ENCODE results near the gene PTCSC3.

The PTCSC3 gene

GRCh38 chr14:36192530-36192929 lies 16.0 kb upstream of the PTCSC3 start:
- H3K9me2 ChIP-seq (ENCODE audit: low read depth, low read length), result no peaks in the 10 kb centered on the region
- no peaks in the 10 kb centered on the region for H3K27me3 ChIP-seq (ENCODE audit: insufficient read depth, low read length)
- no peak overlapping the region for H3K27ac ChIP-seq (ENCODE audit: low read depth, low read length, poor library complexity, severe bottlenecking)
- H3K9ac ChIP-seq (ENCODE audit: low read length), result no peak overlapping the region
- H4K20me1 ChIP-seq (ENCODE audit: insufficient read depth, low read length), result no peaks in the 10 kb centered on the region
- no peaks in the 10 kb centered on the region for H3F3A ChIP-seq (ENCODE audit: insufficient read depth, low read length)
- H3K4me2 ChIP-seq (ENCODE audit: low read length), result no peak overlapping the region
- TF ChIP-seq CTCF (IDR thresholded peaks at IDR 0.05; ENCODE audit: low read length) (no peak), EZH2 (IDR thresholded peaks at IDR 0.05; ENCODE audit: borderline replicate concordance, low read length) (no peak)
- H3K4me1 ChIP-seq (ENCODE audit: insufficient read depth, low read length, severe bottlenecking), result no peaks in the 10 kb centered on the region
- no peaks in the 10 kb centered on the region for H3K9me3 ChIP-seq (ENCODE audit: low read length)
- no peak overlapping the region for H3K4me3 ChIP-seq (ENCODE audit: low read depth, low read length, poor library complexity, severe bottlenecking)
- H3K79me2 ChIP-seq (ENCODE audit: insufficient read depth, low read length), result no peaks in the 10 kb centered on the region
- no peak overlapping the region for H2AFZ ChIP-seq (ENCODE audit: low read length)
- H3K36me3 ChIP-seq (ENCODE audit: insufficient read depth, low read length), result no peaks in the 10 kb centered on the region

GRCh38 chr14:36183402-36183801 lies 6.9 kb upstream of the PTCSC3 start:
- H2AFZ ChIP-seq (ENCODE audit: low read length), result no peak overlapping the region
- H3K79me2 ChIP-seq (ENCODE audit: insufficient read depth, low read length), result no peaks in the 10 kb centered on the region
- H4K20me1 ChIP-seq (ENCODE audit: insufficient read depth, low read length), result no peaks in the 10 kb centered on the region
- H3F3A ChIP-seq (ENCODE audit: insufficient read depth, low read length), result no peaks in the 10 kb centered on the region
- H3K9me3 ChIP-seq (ENCODE audit: low read length), result no peaks in the 10 kb centered on the region
- no peaks in the 10 kb centered on the region for H3K27me3 ChIP-seq (ENCODE audit: insufficient read depth, low read length)
- H3K27ac ChIP-seq (ENCODE audit: low read depth, low read length, poor library complexity, severe bottlenecking), result no peak overlapping the region
- H3K4me1 ChIP-seq (ENCODE audit: insufficient read depth, low read length, severe bottlenecking), result no peaks in the 10 kb centered on the region
- no peak overlapping the region for H3K9ac ChIP-seq (ENCODE audit: low read length)
- TF ChIP-seq CTCF (IDR thresholded peaks at IDR 0.05; ENCODE audit: low read length), result no peak
- no peak for TF ChIP-seq EZH2 (IDR thresholded peaks at IDR 0.05; ENCODE audit: borderline replicate concordance, low read length)
- no peaks in the 10 kb centered on the region for H3K36me3 ChIP-seq (ENCODE audit: insufficient read depth, low read length)
- no peak overlapping the region for H3K4me3 ChIP-seq (ENCODE audit: low read depth, low read length, poor library complexity, severe bottlenecking)
- H3K4me2 ChIP-seq (ENCODE audit: low read length), result no peak overlapping the region
- H3K9me2 ChIP-seq (ENCODE audit: low read depth, low read length), result no peaks in the 10 kb centered on the region

- Histone ChIP-seq H3K9me3 (ENCODE audit: low read length) (no peaks in the 10 kb centered on the region), H3K9ac (ENCODE audit: low read length) (no peak overlapping the region), H3K36me3 (ENCODE audit: insufficient read depth, low read length) (no peaks in the 10 kb centered on the region), H3K9me2 (ENCODE audit: low read depth, low read length) (no peaks in the 10 kb centered on the region), H3K79me2 (ENCODE audit: insufficient read depth, low read length) (no peaks in the 10 kb centered on the region), H3K27ac (ENCODE audit: low read depth, low read length, poor library complexity, severe bottlenecking) (no peak overlapping the region), H2AFZ (ENCODE audit: low read length) (no peak overlapping the region), H3K4me1 (ENCODE audit: insufficient read depth, low read length, severe bottlenecking) (no peaks in the 10 kb centered on the region), H4K20me1 (ENCODE audit: insufficient read depth, low read length) (no peaks in the 10 kb centered on the region), H3F3A (ENCODE audit: insufficient read depth, low read length) (no peaks in the 10 kb centered on the region), H3K4me2 (ENCODE audit: low read length) (no peak overlapping the region), H3K27me3 (ENCODE audit: insufficient read depth, low read length) (no peaks in the 10 kb centered on the region), H3K4me3 (ENCODE audit: low read depth, low read length, poor library complexity, severe bottlenecking) (no peak overlapping the region)
- TF ChIP-seq CTCF (IDR thresholded peaks at IDR 0.05; ENCODE audit: low read length), result no peak
- no peak for TF ChIP-seq EZH2 (IDR thresholded peaks at IDR 0.05; ENCODE audit: borderline replicate concordance, low read length)
Observed at GRCh38 chr14:36181417-36181816, 4.9 kb upstream of the PTCSC3 start.

Measured in OCI-LY1 (cell line).